GM23338 (cell line): Measurements from ENCODE around the gene SZRD1. TPM values are rescaled to one million over a fixed set of nuclear protein-coding genes. Genes with fewer than 3 reads are reported as not detected.

ENCODE experiments used
- ATAC-seq: fragments of 200-7000 bp; cut with Tn5 transposase; 3 replicates; pipeline ENCODE4 v1.9.1; 2020
- DNase-seq: peaks from one replicate; pipeline ENCODE4 v3.0.0-alpha.2; 2015; ENCODE audit warnings: low spot score
- H2AFZ ChIP-seq: fragments of 200-600 bp; sonication (generic); 2 replicates; pipeline ENCODE4 v1.8.0; 2016; ENCODE audit warnings: antibody characterized with exemption, mild to moderate bottlenecking, moderate library complexity
- H3F3A ChIP-seq: fragments of 200-600 bp; sonication (generic); replicated peaks from 2 replicates; pipeline ENCODE4 v1.8.0; 2017; ENCODE audit warnings: antibody characterized with exemption, mixed run types, low read depth
- H3K27ac ChIP-seq: fragments of 200-600 bp; sonication (generic); 2 replicates; pipeline ENCODE4 v1.6.1; 2016; ENCODE audit warnings: low read depth
- H3K27me3 ChIP-seq: fragments of 200-600 bp; sonication (generic); 2 replicates; pipeline ENCODE4 v1.8.0; 2016; ENCODE audit warnings: mild to moderate bottlenecking, mixed run types, moderate library complexity; ENCODE audit not compliant: insufficient read depth
- H3K36me3 ChIP-seq: fragments of 200-600 bp; sonication (generic); 2 replicates; pipeline ENCODE4 v1.8.0; 2016; ENCODE audit warnings: mild to moderate bottlenecking; ENCODE audit not compliant: insufficient read depth
- H3K4me1 ChIP-seq: fragments of 200-600 bp; sonication (generic); 2 replicates; pipeline ENCODE4 v1.8.0; 2016; ENCODE audit warnings: mild to moderate bottlenecking, moderate library complexity; ENCODE audit not compliant: insufficient read depth
- H3K4me2 ChIP-seq: fragments of 200-600 bp; sonication (generic); 2 replicates; pipeline ENCODE4 v1.7.1; 2017; ENCODE audit warnings: mixed run types
- H3K4me3 ChIP-seq: fragments of 200-600 bp; sonication (generic); 2 replicates; pipeline ENCODE4 v1.6.1; 2016; ENCODE audit warnings: mixed run types
- H3K79me2 ChIP-seq: fragments of 200-600 bp; sonication (generic); replicated peaks from 2 replicates; pipeline ENCODE4 v1.8.0; 2017; ENCODE audit warnings: mild to moderate bottlenecking; ENCODE audit not compliant: insufficient read depth
- H3K9me2 ChIP-seq: fragments of 200-600 bp; sonication (generic); 2 replicates; pipeline ENCODE4 v1.8.0; 2017; ENCODE audit not compliant: insufficient read depth
- H4K20me1 ChIP-seq: fragments of 200-600 bp; sonication (generic); replicated peaks from 2 replicates; pipeline ENCODE4 v1.8.0; 2017; ENCODE audit warnings: mild to moderate bottlenecking; ENCODE audit not compliant: insufficient read depth
- H3K27ac Mint-ChIP-seq: 2 replicates; pipeline ENCODE4 v1.8.0; 2020; ENCODE audit warnings: inconsistent platforms, mild to moderate bottlenecking, moderate library complexity, mixed read lengths
- H3K27me3 Mint-ChIP-seq: 3 replicates; pipeline ENCODE4 v1.8.0; 2022; ENCODE audit warnings: low read depth, mild to moderate bottlenecking, moderate library complexity, mixed read lengths, inconsistent platforms; ENCODE audit not compliant: insufficient read depth, poor library complexity
- H3K36me3 Mint-ChIP-seq: 3 replicates; pipeline ENCODE4 v1.8.0; 2021; ENCODE audit warnings: low read depth, mild to moderate bottlenecking, inconsistent platforms, moderate library complexity, mixed read lengths
- H3K4me1 Mint-ChIP-seq: 3 replicates; pipeline ENCODE4 v1.8.0; 2020; ENCODE audit warnings: mild to moderate bottlenecking, inconsistent platforms, mixed read lengths
- H3K4me3 Mint-ChIP-seq: 3 replicates; pipeline ENCODE4 v1.8.0; 2021; ENCODE audit warnings: moderate library complexity, mild to moderate bottlenecking, inconsistent platforms, mixed read lengths
- H3K9me3 Mint-ChIP-seq: 3 replicates; pipeline ENCODE4 v1.8.0; 2020; ENCODE audit warnings: moderate library complexity, mild to moderate bottlenecking, inconsistent platforms, mixed read lengths
- CREB1 ChIP-seq: fragments of 250-450 bp; sonication (Bioruptor Pico); IDR thresholded peaks from 2 replicates; pipeline ENCODE4 v1.5.0; 2020; ENCODE audit warnings: low read depth, mild to moderate bottlenecking, moderate library complexity
- EZH2 ChIP-seq: fragments of 200-600 bp; sonication (generic); IDR thresholded peaks from one replicate; pipeline ENCODE4 v1.8.0; 2017; ENCODE audit warnings: antibody characterized with exemption, mild to moderate bottlenecking, low read depth; ENCODE audit not compliant: unreplicated experiment
- JUNB ChIP-seq: IDR thresholded peaks from one replicate; pipeline ENCODE4 v1.6.1; 2016; ENCODE audit warnings: antibody characterized with exemption; ENCODE audit not compliant: unreplicated experiment
- STAT1 ChIP-seq: IDR thresholded peaks from one replicate; pipeline ENCODE4 v1.6.1; 2016; ENCODE audit warnings: antibody characterized with exemption; ENCODE audit not compliant: unreplicated experiment
- ZNF462 ChIP-seq: fragments of 250-450 bp; sonication (Bioruptor Pico); IDR thresholded peaks from 2 replicates; pipeline ENCODE4 v1.5.0; 2020; ENCODE audit warnings: mild to moderate bottlenecking, moderate library complexity
- polyA plus RNA-seq: library from polyadenylated mRNA; unstranded; fragments of >200 nt; fragmentation: Nextera tagmentation; extraction: Ambion mirVana; gene quantifications from 2 replicates; pipeline ENCODE4 v1.2.1, GENCODE V29; 2016
- total RNA-seq: library from RNA; depleted of rRNA; stranded (reverse); fragments of >200 nt; shearing (Covaris generic); gene quantifications from 2 replicates; pipeline ENCODE4 v1.2.3, GENCODE V29; 2014
- TF ChIP-seq, protein P1 (sequence below): IDR thresholded peaks from one replicate; pipeline ENCODE4 v1.6.1; 2018; ENCODE audit warnings: antibody characterized with exemption; ENCODE audit not compliant: unreplicated experiment

SZRD1 gene
- total and polyA plus RNA-seq, 2 experiments from 2014 or later = 32.5 to 70.9 TPM

- TF ChIP-seq ZNF462 (CRISPR knock-in tag) (no peak), STAT1 (no peak)
- TF ChIP-seq, protein P1, sequence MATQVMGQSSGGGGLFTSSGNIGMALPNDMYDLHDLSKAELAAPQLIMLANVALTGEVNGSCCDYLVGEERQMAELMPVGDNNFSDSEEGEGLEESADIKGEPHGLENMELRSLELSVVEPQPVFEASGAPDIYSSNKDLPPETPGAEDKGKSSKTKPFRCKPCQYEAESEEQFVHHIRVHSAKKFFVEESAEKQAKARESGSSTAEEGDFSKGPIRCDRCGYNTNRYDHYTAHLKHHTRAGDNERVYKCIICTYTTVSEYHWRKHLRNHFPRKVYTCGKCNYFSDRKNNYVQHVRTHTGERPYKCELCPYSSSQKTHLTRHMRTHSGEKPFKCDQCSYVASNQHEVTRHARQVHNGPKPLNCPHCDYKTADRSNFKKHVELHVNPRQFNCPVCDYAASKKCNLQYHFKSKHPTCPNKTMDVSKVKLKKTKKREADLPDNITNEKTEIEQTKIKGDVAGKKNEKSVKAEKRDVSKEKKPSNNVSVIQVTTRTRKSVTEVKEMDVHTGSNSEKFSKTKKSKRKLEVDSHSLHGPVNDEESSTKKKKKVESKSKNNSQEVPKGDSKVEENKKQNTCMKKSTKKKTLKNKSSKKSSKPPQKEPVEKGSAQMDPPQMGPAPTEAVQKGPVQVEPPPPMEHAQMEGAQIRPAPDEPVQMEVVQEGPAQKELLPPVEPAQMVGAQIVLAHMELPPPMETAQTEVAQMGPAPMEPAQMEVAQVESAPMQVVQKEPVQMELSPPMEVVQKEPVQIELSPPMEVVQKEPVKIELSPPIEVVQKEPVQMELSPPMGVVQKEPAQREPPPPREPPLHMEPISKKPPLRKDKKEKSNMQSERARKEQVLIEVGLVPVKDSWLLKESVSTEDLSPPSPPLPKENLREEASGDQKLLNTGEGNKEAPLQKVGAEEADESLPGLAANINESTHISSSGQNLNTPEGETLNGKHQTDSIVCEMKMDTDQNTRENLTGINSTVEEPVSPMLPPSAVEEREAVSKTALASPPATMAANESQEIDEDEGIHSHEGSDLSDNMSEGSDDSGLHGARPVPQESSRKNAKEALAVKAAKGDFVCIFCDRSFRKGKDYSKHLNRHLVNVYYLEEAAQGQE = no peak
Measured at GRCh38 chr1:16338961-16339360, 28.1 kb upstream of the SZRD1 start (continued).

- Mint-ChIP-seq H3K4me3 (no peak overlapping the region), H3K27ac (no peak overlapping the region), H3K36me3 (no peaks in the 10 kb centered on the region), H3K27me3 (peaks cover 4% of the 10 kb centered on the region), H3K9me3 (no peaks in the 10 kb centered on the region), H3K4me1 (peaks cover 4% of the 10 kb centered on the region; the same call in 2 of the 3 replicates)
- ATAC-seq = no peak
- peaks cover 98% of the 10 kb centered on the region for H3K79me2 ChIP-seq
- no peaks in the 10 kb centered on the region for H3K9me2 ChIP-seq
- H3K36me3 ChIP-seq = no peaks in the 10 kb centered on the region
- H3K4me3 ChIP-seq = no peak overlapping the region
- no peaks in the 10 kb centered on the region for H3K4me1 ChIP-seq
- no peaks in the 10 kb centered on the region for H3F3A ChIP-seq
- no peak overlapping the region for H3K4me2 ChIP-seq
- no peak overlapping the region for H2AFZ ChIP-seq
- H3K27me3 ChIP-seq = no peaks in the 10 kb centered on the region
- H4K20me1 ChIP-seq = peaks cover 21% of the 10 kb centered on the region; the same call in 1 of the 2 replicates
- no peak overlapping the region for H3K27ac ChIP-seq
- DNase-seq = no peak
- TF ChIP-seq EZH2 = no peak
- no peak for TF ChIP-seq CREB1 (CRISPR knock-in tag)
- TF ChIP-seq ZNF462 (CRISPR knock-in tag) = no peak
- no peak for TF ChIP-seq JUNB
Measured at GRCh38 chr1:16340673-16341072, 26.4 kb upstream of the SZRD1 start.
